Ishikawa (cell line): ENCODE results near the gene CLK3.

Source experiments
- CEBPB ChIP-seq: IDR thresholded peaks from 2 replicates; pipeline ENCODE4 v1.6.1; 2012
- CREB1 ChIP-seq: IDR thresholded peaks from 2 replicates; pipeline ENCODE4 v1.6.1; 2012; ENCODE audit warnings: low read depth
- EGR1 ChIP-seq: IDR thresholded peaks from 2 replicates; pipeline ENCODE4 v1.6.1; 2012
- EP300 ChIP-seq: IDR thresholded peaks from 2 replicates; pipeline ENCODE4 v1.6.1; 2012; ENCODE audit warnings: borderline replicate concordance
- FOXM1 ChIP-seq: IDR thresholded peaks from 2 replicates; pipeline ENCODE4 v1.6.1; 2012; ENCODE audit warnings: low read depth, borderline replicate concordance
- MAX ChIP-seq: IDR thresholded peaks from 2 replicates; pipeline ENCODE4 v1.6.1; 2012
- NFIC ChIP-seq: IDR thresholded peaks from 2 replicates; pipeline ENCODE4 v1.6.1; 2012
- RAD21 ChIP-seq: IDR thresholded peaks from 2 replicates; pipeline ENCODE4 v1.6.1; 2012; ENCODE audit warnings: low read depth
- TAF1 ChIP-seq: IDR thresholded peaks from 2 replicates; pipeline ENCODE4 v1.6.1; 2012; ENCODE audit warnings: low read depth, mild to moderate bottlenecking
- TCF12 ChIP-seq: IDR thresholded peaks from 2 replicates; pipeline ENCODE4 v1.6.1; 2012; ENCODE audit warnings: low read depth
- TEAD4 ChIP-seq: IDR thresholded peaks from 2 replicates; pipeline ENCODE4 v1.6.1; 2012
- YY1 ChIP-seq: IDR thresholded peaks from 2 replicates; pipeline ENCODE4 v1.6.1; 2012; ENCODE audit warnings: low read depth
- ZBTB7A ChIP-seq: IDR thresholded peaks from 2 replicates; pipeline ENCODE4 v1.6.1; 2012; ENCODE audit warnings: low read depth
- TF ChIP-seq, protein P1 (sequence below): IDR thresholded peaks from 2 replicates; pipeline ENCODE4 v1.6.1; 2012
- TF ChIP-seq, protein P2 (sequence below): IDR thresholded peaks from 2 replicates; pipeline ENCODE4 v1.6.1; 2012; ENCODE audit warnings: low read depth, mild to moderate bottlenecking

The CLK3 gene

DNA sequence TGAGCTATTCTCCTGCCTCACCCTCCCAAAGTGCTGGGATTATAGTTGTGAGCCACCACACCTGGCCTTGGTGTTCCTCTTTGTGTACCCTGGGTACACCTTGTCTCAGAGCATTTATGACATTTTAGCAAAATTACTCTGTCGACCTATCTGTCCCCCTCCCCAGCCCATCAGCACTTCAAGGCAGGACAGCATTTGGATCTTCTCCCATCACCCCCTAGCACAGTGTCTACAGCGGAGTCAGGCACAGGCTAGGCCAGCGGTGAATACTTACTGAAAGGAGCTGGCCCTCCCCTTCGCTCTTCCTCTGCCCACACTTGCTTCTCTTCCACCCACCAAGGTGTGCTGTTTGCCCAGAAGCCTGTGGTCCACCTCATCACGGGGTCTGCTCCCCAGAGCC, 20.4 kb upstream of the CLK3 start:
- TF ChIP-seq MAX (no peak), ZBTB7A (no peak), NFIC (no peak), YY1 (no peak), FOXM1 (no peak), CEBPB (no peak), TCF12 (no peak), EGR1 (no peak), CREB1 (no peak), RAD21 (no peak), TEAD4 (no peak), EP300 (no peak), TAF1 (no peak)
- TF ChIP-seq, protein P1, sequence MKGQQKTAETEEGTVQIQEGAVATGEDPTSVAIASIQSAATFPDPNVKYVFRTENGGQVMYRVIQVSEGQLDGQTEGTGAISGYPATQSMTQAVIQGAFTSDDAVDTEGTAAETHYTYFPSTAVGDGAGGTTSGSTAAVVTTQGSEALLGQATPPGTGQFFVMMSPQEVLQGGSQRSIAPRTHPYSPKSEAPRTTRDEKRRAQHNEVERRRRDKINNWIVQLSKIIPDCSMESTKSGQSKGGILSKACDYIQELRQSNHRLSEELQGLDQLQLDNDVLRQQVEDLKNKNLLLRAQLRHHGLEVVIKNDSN = no peak
- TF ChIP-seq, protein P2, sequence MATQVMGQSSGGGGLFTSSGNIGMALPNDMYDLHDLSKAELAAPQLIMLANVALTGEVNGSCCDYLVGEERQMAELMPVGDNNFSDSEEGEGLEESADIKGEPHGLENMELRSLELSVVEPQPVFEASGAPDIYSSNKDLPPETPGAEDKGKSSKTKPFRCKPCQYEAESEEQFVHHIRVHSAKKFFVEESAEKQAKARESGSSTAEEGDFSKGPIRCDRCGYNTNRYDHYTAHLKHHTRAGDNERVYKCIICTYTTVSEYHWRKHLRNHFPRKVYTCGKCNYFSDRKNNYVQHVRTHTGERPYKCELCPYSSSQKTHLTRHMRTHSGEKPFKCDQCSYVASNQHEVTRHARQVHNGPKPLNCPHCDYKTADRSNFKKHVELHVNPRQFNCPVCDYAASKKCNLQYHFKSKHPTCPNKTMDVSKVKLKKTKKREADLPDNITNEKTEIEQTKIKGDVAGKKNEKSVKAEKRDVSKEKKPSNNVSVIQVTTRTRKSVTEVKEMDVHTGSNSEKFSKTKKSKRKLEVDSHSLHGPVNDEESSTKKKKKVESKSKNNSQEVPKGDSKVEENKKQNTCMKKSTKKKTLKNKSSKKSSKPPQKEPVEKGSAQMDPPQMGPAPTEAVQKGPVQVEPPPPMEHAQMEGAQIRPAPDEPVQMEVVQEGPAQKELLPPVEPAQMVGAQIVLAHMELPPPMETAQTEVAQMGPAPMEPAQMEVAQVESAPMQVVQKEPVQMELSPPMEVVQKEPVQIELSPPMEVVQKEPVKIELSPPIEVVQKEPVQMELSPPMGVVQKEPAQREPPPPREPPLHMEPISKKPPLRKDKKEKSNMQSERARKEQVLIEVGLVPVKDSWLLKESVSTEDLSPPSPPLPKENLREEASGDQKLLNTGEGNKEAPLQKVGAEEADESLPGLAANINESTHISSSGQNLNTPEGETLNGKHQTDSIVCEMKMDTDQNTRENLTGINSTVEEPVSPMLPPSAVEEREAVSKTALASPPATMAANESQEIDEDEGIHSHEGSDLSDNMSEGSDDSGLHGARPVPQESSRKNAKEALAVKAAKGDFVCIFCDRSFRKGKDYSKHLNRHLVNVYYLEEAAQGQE = no peak

DNA sequence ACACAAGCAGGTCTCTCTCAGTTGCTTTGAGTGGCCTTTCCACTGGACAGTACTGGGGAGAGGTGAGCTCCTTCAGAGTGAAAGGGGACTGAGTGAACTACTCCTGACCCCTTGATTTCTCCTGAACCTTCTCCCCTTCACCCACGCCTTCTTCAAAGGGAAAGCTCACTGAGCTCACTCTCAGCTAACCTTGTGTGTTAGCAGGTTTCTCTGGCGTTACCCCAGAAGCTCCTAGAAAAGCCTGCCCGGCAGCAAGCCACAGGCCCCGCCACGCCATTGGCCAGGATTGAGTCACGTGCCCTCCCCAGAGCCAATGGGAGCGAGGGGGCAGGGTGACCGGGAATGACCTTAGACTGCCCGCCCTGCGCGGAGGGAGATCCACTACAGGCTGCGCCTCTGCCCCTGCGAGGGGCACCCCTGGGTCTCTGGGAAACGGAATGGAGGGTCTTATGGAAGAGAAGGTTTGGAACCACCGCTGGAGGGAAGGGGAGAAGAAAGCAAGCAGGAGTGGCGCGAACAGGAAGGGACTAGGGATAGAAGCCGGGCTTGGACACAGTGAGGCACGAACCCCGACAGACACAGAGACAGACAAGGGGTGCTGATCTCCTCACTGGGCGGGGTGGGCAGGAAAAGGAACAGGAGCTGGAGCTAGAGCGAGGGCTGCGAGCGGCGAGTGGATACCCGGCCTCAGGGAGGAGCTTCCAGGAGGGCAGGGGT, 17.4 kb upstream of the CLK3 start:
- TF ChIP-seq EP300 = no peak
- TF ChIP-seq, protein P1 = peak; percentile 100
- peak; percentile 70 for TF ChIP-seq MAX
- no peak; the same call in 1 of the 2 replicates for TF ChIP-seq NFIC
- TF ChIP-seq, protein P2 = no peak
- TF ChIP-seq CREB1 = no peak
- TF ChIP-seq TAF1 = peak; percentile 75
- TF ChIP-seq YY1 = no peak
- TF ChIP-seq EGR1 = no peak
- no peak for TF ChIP-seq TEAD4
- TF ChIP-seq ZBTB7A = no peak
- TF ChIP-seq TCF12 = no peak
- no peak for TF ChIP-seq FOXM1
- no peak for TF ChIP-seq RAD21
- no peak for TF ChIP-seq CEBPB

GRCh38 chr15:74599156-74599555, 16.5 kb upstream of the CLK3 start:
- no peak for TF ChIP-seq TCF12
- TF ChIP-seq CREB1 = no peak
- TF ChIP-seq NFIC = no peak
- TF ChIP-seq EP300 = no peak
- TF ChIP-seq TEAD4 = no peak
- TF ChIP-seq, protein P1 = no peak
- TF ChIP-seq FOXM1 = no peak
- TF ChIP-seq CEBPB = no peak
- TF ChIP-seq RAD21 = no peak

- TF ChIP-seq TEAD4 (no peak), MAX (no peak), ZBTB7A (no peak), RAD21 (no peak), TCF12 (no peak), TAF1 (no peak), EGR1 (no peak), EP300 (no peak)
- TF ChIP-seq, protein P1 = no peak
These were observed 12.4 kb upstream of the CLK3 start for GRCh38 chr15:74603026-74603788.
